DOHH2 (cell line): ENCODE data around the gene DTNB.

Experiments
- CTCF ChIP-seq: fragments of 200-600 bp; sonication (generic); IDR thresholded peaks from one replicate; pipeline ENCODE4 v1.5.1; 2014; ENCODE audit warnings: antibody characterized with exemption, mild to moderate bottlenecking, low read depth, low read length; ENCODE audit not compliant: poor library complexity, severe bottlenecking
- EZH2phosphoT487 ChIP-seq: fragments of 200-600 bp; sonication (generic); IDR thresholded peaks from 2 replicates; pipeline ENCODE4 v1.6.1; 2017; ENCODE audit warnings: borderline replicate concordance, mild to moderate bottlenecking, antibody characterized with exemption, low read length, moderate library complexity, mixed read lengths

GRCh38 chr2:25483607-25484266 lies 189.6 kb downstream of the DTNB start:
- TF ChIP-seq CTCF: no peak
- no peak for TF ChIP-seq EZH2phosphoT487
